GM21515 (cell line): ENCODE results near the gene ECI1.
A peak's percentile ranks its signal among the peaks of the same experiment; 100 is the strongest.

Experiments
- ATAC-seq: cut with Tn5 transposase; IDR thresholded peaks from one replicate; pipeline ENCODE4 v1.9.1; 2021; ENCODE audit not compliant: unreplicated experiment

ECI1 gene

GRCh38 chr16:2251296-2252111 lies at the start of gene ECI1:
Gene ECI1 (minus strand): TSS chr16:2251587. CDS start chr16:2251566, 21 bp downstream.
- ATAC-seq, result peak; percentile 79

GRCh38 chr16:2299915-2300192 lies 48.5 kb upstream of the ECI1 start:
- no peak for ATAC-seq

GRCh38 chr16:2299121-2299914 lies 47.9 kb upstream of the ECI1 start:
- ATAC-seq, result no peak

GRCh38 chr16:2298621-2299020 lies 47.2 kb upstream of the ECI1 start:
- ATAC-seq, result no peak

- no peak for ATAC-seq
These were observed 46.1 kb upstream of the ECI1 start for GRCh38 chr16:2297506-2297860.

- ATAC-seq, result no peak
These were observed 45.5 kb upstream of the ECI1 start for GRCh38 chr16:2296661-2297505.

- peak; percentile 56 for ATAC-seq
These were observed 43.8 kb upstream of the ECI1 start for GRCh38 chr16:2295056-2295798.

- no peak for ATAC-seq
These were observed 40.8 kb upstream of the ECI1 start for GRCh38 chr16:2292221-2292620.

GRCh38 chr16:2289282-2289681 lies 37.9 kb upstream of the ECI1 start:
- ATAC-seq, result no peak

GRCh38 chr16:2288726-2289125 lies 37.3 kb upstream of the ECI1 start:
- no peak for ATAC-seq

- ATAC-seq, result no peak
These were observed 36.6 kb upstream of the ECI1 start for GRCh38 chr16:2287916-2288547.

- ATAC-seq, result no peak
These were observed 35.2 kb upstream of the ECI1 start for GRCh38 chr16:2286550-2286949.

- no peak for ATAC-seq
These were observed 34.4 kb upstream of the ECI1 start for GRCh38 chr16:2285731-2286191.

GRCh38 chr16:2284797-2285576 lies 33.6 kb upstream of the ECI1 start:
- no peak for ATAC-seq

- ATAC-seq, result no peak
These were observed 32.8 kb upstream of the ECI1 start for GRCh38 chr16:2284001-2284770.

- no peak for ATAC-seq
These were observed 31.6 kb upstream of the ECI1 start for GRCh38 chr16:2282866-2283555.

GRCh38 chr16:2282262-2282661 lies 30.9 kb upstream of the ECI1 start:
- no peak for ATAC-seq

GRCh38 chr16:2280981-2281542 lies 29.7 kb upstream of the ECI1 start:
- no peak for ATAC-seq
